Transverse colon (tissue), 4 donors: ENCODE data around the gene BANP. TPM values are rescaled to one million over a fixed set of nuclear protein-coding genes. Genes with fewer than 3 reads are reported as not detected.
"Not testable (repeated sequence)": the region's sequence is repeated elsewhere in the genome, so short reads cannot be mapped to it uniquely, and the experiment has no call there.

ENCODE experiments used
- DNase-seq: peaks from one replicate; pipeline ENCODE4 v3.0.0-alpha.2; 2019
- H3K27ac ChIP-seq, 4 donors: fragments of 200-600 bp; sonication (generic); 2 replicates each; pipeline ENCODE4 v1.5.1; 2016 to 2018; ENCODE audit warnings: inconsistent platforms in 4 of 4
- H3K27me3 ChIP-seq: fragments of 200-600 bp; sonication (generic); 2 replicates; pipeline ENCODE4 v1.5.1; 2017; ENCODE audit warnings: inconsistent platforms
- H3K36me3 ChIP-seq, 4 donors: fragments of 200-600 bp; sonication (generic); 2 replicates each; pipeline ENCODE4 v1.5.1; 2017 to 2019; ENCODE audit warnings: inconsistent platforms in 4 of 4
- H3K4me1 ChIP-seq, 4 donors: fragments of 200-600 bp; sonication (generic); 2 replicates each; pipeline ENCODE4 v1.5.1; 2017 to 2020; ENCODE audit warnings: inconsistent platforms in 4 of 4
- H3K4me3 ChIP-seq, 4 donors: fragments of 200-600 bp; sonication (generic); 1 replicate in 1 of 4; 2 replicates in 3 of 4; pipeline versions ENCODE4 v1.5.1 to v1.6.1; 2017 to 2019; ENCODE audit warnings: inconsistent platforms in 4 of 4
- H3K9me3 ChIP-seq, 2 donors: fragments of 200-600 bp; sonication (generic); 2 replicates each; pipeline ENCODE4 v1.5.1; 2017 to 2019; ENCODE audit warnings: inconsistent platforms in 2 of 2
- EP300 ChIP-seq: sonication (generic); formaldehyde crosslinking; IDR thresholded peaks from one replicate; pipeline ENCODE4 v1.6.1; 2017; ENCODE audit warnings: antibody characterized with exemption, low read depth
- POLR2A ChIP-seq: fragments of 450-650 bp; IDR thresholded peaks from one replicate; pipeline ENCODE4 v1.6.1; 2016; ENCODE audit warnings: antibody characterized with exemption, mild to moderate bottlenecking, moderate library complexity
- POLR2AphosphoS5 ChIP-seq, 3 donors: sonication (generic); formaldehyde crosslinking; IDR thresholded peaks; one replicate each; pipeline ENCODE4 v1.6.1; 2016; ENCODE audit warnings: antibody characterized with exemption in 3 of 3
- WGBS, 2 donors: methylation state at CpG; one replicate each; pipeline ENCODE4 v1.1.5; 2018; ENCODE audit warnings: low coverage in 1 of 2; 5-methylcytosine and 5-hydroxymethylcytosine counted together
- in situ Hi-C, 4 donors: fragments of 200-750 bp; cut with MboI; loops; one replicate each; pipeline versions ENCODE4 v1.15.0 to v1.15.1; 2017; ENCODE audit warnings: low sequenced_read_pairs in 3 of 4, low pct_ligation_motif_present in 1 of 4, low pct_unique_long_range_greater_than_20kb in 1 of 4
- intact Hi-C: fragments of 100-400 bp; cut with DNase I; formaldehyde crosslinking; loops from one replicate; pipeline ENCODE4 v1.15.1; 2023; ENCODE audit warnings: low total_unique reads
- total RNA-seq, 4 donors: library from RNA; depleted of rRNA; stranded (reverse); fragments of >200 nt; gene quantifications; one replicate each; pipeline ENCODE4 v1.1.0, GENCODE V29; 2016
- TF ChIP-seq, protein P1 (sequence below), 5 experiments: fragments of 200-600 bp in 3 of 5; fragments of 450-650 bp in 2 of 5; sonication (generic) in 3 of 5; IDR thresholded peaks; 1 replicate in 2 of 5; 2 replicates in 3 of 5; pipeline ENCODE4 v1.5.1; 2016 to 2017; ENCODE audit warnings: antibody characterized with exemption in 5 of 5, inconsistent platforms in 3 of 5, mild to moderate bottlenecking in 2 of 5, moderate library complexity in 1 of 5

BANP gene
- total RNA-seq, 4 donors from 2014 or later, result 15.3 to 25.1 (median 18.7) TPM

DNA sequence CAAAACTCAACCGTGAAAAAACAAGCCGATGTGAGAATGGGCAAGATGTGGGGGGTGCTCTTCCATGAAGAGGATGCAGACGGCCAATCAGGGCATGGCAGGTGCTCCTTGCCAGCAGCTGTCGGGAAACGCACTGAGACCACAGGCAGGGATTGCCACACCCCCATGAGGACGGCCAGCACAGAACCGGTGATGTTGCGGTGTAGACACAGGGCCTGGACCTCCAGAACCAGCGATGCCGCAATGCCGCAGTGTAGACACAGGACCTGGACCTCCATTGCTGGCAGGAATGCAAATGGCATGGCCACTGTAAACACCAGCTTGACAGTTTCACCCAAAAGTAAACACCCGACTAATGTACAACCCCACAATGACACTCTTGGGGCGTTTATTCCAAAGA, 164.9 kb downstream of the BANP start:
- DNase-seq, result no peak
- peaks cover 8% of the 10 kb centered on the region for H3K27me3 ChIP-seq

DNA sequence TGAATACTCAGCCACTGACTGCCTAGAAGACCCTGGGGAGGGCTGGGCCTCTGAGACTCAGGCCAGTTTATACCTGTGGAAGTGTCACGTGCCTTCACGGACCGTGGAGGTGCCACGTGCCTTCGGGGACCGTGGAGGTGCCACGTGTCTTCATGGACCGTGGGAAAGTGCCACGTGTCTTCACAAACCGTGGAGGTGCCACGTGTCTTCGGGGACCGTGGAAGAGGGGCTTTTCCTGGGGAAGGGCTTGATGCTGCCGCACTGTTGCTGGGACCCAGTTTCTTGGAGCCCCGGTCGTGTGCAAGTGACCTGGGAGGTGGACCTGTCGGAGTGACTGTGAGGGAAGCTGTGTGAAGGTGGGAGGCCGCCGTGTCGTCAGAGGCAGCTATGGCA, 166.2 kb downstream of the BANP start:
- in situ Hi-C loops, result no loop called here
- TF ChIP-seq POLR2A (no peak), EP300 (no peak), POLR2AphosphoS5 (IDR thresholded peaks at IDR 0.05) (no peak)
- TF ChIP-seq, protein P1, sequence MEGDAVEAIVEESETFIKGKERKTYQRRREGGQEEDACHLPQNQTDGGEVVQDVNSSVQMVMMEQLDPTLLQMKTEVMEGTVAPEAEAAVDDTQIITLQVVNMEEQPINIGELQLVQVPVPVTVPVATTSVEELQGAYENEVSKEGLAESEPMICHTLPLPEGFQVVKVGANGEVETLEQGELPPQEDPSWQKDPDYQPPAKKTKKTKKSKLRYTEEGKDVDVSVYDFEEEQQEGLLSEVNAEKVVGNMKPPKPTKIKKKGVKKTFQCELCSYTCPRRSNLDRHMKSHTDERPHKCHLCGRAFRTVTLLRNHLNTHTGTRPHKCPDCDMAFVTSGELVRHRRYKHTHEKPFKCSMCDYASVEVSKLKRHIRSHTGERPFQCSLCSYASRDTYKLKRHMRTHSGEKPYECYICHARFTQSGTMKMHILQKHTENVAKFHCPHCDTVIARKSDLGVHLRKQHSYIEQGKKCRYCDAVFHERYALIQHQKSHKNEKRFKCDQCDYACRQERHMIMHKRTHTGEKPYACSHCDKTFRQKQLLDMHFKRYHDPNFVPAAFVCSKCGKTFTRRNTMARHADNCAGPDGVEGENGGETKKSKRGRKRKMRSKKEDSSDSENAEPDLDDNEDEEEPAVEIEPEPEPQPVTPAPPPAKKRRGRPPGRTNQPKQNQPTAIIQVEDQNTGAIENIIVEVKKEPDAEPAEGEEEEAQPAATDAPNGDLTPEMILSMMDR (IDR thresholded peaks at IDR 0.05), result no peak

More for the DNA sequence above, 164.9 kb downstream of the BANP start:
- Histone ChIP-seq H3K4me3 (no peak overlapping the region), H3K27ac (no peak overlapping the region), H3K9me3 (no peaks in the 10 kb centered on the region), H3K4me1 (no peaks in the 10 kb centered on the region), H3K36me3 (no peaks in the 10 kb centered on the region)
- in situ Hi-C loops (no loop called here), intact Hi-C loops (no loop called here)
- TF ChIP-seq EP300 (no peak), POLR2AphosphoS5 (IDR thresholded peaks at IDR 0.05) (no peak), POLR2A (no peak)
- TF ChIP-seq, protein P1 (IDR thresholded peaks at IDR 0.05), result no peak
- WGBS, 2 donors, result 57 to 77% methylated on average over 6 to 13 of the region's 13 CpGs

DNA sequence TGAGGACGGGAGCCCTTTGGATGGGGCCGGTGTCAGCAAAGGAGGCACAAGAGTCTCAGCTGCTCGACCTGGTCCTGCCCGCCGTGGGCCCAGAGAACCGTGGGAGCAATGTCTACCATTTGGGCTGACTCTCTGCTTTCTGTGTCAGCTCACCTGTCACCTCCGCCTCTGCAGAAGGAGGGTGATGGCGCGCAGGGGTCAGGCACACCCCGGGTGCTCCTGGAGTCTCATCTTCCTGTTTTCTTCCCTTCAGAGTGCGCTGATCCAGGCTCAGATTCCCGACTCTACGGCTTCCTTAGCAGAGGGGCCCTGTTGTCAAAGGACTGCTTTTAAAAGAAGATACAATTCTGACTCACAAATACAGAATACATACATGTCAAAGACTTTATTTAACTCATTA, 167.1 kb downstream of the BANP start:
- H3K36me3 ChIP-seq, result no peaks in the 10 kb centered on the region
- in situ Hi-C loops (no loop called here), intact Hi-C loops (no loop called here)
- no peak for TF ChIP-seq POLR2AphosphoS5 (IDR thresholded peaks at IDR 0.05)
- TF ChIP-seq, protein P1 (IDR thresholded peaks at IDR 0.05), result no peak
- peaks cover 8% of the 10 kb centered on the region for H3K27me3 ChIP-seq
- H3K4me1 ChIP-seq, result no peaks in the 10 kb centered on the region
- H3K4me3 ChIP-seq, result no peak overlapping the region
- WGBS, 2 donors, result 45 to 51% methylated on average over 9 to 13 of the region's 13 CpGs
- H3K27ac ChIP-seq, result no peak overlapping the region
- H3K9me3 ChIP-seq, result no peaks in the 10 kb centered on the region
- no peak for DNase-seq

More for the DNA sequence above, 166.2 kb downstream of the BANP start:
- H3K9me3 ChIP-seq, result no peaks in the 10 kb centered on the region
- no peaks in the 10 kb centered on the region for H3K4me1 ChIP-seq
- H3K27ac ChIP-seq, result no peak overlapping the region
- peaks cover 8% of the 10 kb centered on the region for H3K27me3 ChIP-seq
- no peak for DNase-seq
- H3K4me3 ChIP-seq, result no peak overlapping the region
- H3K36me3 ChIP-seq, result no peaks in the 10 kb centered on the region
- intact Hi-C loops, result no loop called here
- WGBS, 2 donors, result 90 to 95% methylated on average over 4 to 20 of the region's 20 CpGs

DNA sequence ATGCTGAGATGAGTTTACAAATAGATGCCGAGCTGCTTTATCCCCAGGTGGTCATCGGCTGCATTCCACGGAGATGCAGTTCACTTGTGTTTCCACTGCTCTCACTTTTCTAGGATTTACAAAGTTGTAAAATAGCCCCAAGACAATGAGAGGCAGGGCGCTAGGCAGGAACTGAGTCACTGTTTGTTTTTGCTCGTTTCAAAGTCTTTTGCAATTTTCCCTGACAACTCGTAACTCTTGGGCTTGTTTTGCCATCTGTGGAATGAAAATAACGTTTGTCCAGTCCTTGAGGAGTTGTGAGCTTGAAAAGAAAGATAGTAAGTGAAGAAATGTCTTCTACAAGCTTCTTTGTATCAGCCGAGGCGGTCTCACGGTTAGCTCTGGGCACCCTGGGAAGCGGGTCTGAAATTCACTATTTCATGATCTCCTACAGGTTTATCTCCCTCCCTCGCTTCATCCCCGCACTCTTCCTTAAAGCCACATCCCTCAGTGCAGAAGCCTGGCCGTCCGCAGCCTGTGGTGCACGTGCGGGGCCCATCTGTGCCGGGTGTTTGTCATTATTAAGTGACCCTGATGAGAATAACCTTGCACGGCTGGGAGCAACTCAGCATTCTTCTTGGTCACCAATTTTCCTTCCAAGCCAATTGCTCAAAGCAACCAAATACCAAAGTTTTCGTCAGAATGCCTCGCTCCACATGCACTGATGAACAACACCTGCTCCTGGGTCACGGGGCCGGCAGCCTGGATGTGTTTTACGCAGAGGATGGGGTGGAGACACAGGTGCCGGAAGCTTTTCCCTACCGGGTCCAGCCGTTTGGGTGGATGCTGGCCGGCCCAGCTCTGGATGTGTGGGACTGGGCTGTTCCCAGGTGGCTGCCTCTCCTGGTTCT, 167.9 kb downstream of the BANP start:
- H3K36me3 ChIP-seq, H3K4me3 ChIP-seq, H3K9me3 ChIP-seq, in situ Hi-C loops, H3K4me1 ChIP-seq, H3K27me3 ChIP-seq, intact Hi-C loops, DNase-seq: not testable (repeated sequence)
- peak overlapping the region in 1 of 4 donors; percentile 52 for H3K27ac ChIP-seq
- 13 to 29% methylated on average over 9 to 27 of the region's 28 CpGs for WGBS, 2 donors
- peak in 1 of 3 donors; percentile 27 for TF ChIP-seq POLR2AphosphoS5 (IDR thresholded peaks at IDR 0.05)

DNA sequence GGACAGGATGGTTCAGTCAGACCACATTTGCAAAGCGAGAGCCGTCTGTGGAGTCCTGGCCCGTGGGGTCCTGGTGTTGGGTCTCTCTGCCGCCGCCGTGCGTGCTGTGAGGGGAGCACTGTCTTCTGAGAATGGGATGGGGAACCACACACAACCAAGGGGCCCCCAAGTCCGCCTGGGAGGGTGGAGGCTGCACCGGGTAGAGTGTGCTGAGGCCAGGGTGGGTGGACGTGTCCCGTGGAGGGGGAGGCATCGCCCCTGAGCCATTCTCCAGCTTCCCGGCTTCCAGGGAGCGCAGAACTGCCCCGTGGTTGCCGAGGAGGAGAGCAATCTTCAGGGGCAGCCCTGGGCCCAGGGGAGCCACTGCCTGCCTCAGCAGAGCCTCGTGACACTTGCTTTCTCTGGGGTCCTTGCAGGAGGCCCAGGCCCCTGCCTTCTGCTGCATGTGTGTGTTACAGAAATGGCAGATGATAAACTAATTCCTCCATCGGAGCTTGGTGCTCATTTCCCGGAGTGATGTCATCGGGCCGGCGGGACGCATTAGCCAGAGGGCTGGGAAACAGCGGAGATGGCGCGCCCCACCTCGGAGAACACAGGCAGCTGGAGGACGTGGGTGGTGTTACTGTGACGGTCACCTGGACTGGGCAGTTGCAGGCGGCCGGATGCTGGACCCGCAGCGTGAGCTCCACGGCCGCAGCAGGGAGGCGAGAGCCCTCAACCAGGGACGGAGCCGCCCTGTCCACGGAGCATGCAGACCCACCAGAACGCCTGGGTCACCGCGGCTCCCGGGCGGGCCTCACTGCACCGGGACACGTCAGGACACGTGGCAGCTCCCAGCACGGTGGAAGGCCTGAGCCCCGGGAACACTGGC, 168.9 kb downstream of the BANP start:
- H3K9me3 ChIP-seq, DNase-seq, H3K4me1 ChIP-seq, H3K36me3 ChIP-seq, H3K27me3 ChIP-seq, in situ Hi-C loops, intact Hi-C loops, H3K4me3 ChIP-seq: not testable (repeated sequence)
- 90% methylated on average over 49 of the region's 49 CpGs; no CpG with 5 or more reads in 1 of the 2 donors for WGBS, 2 donors
- peak overlapping the region in 1 of 4 donors; percentile 52 for H3K27ac ChIP-seq
